ENCODE data around the gene CTH.

GRCh38 chr1:70434253-70434859 lies 23.3 kb downstream of the CTH start:
- no peak for TF ChIP-seq POLR2A (IDR thresholded peaks at IDR 0.05; ENCODE audit: low read depth, low read length)
- TF ChIP-seq CTCF (conservative IDR thresholded peaks at IDR 0.05; ENCODE audit: low read depth, low read length) = no peak
- no peak for TF ChIP-seq USF2 (IDR thresholded peaks at IDR 0.05; ENCODE audit: low read depth, low read length)
- TF ChIP-seq RFX5 (IDR thresholded peaks at IDR 0.05; ENCODE audit: low read depth, low read length) = no peak
- TF ChIP-seq NFE2L2 (IDR thresholded peaks at IDR 0.05; ENCODE audit: low read depth, low read length) = no peak
- no peak for TF ChIP-seq CHD1 (IDR thresholded peaks at IDR 0.05; ENCODE audit: low read depth, low read length)
- no peak for TF ChIP-seq RAD21 (IDR thresholded peaks at IDR 0.05; ENCODE audit: low read length)
- no peak for TF ChIP-seq BHLHE40 (IDR thresholded peaks at IDR 0.05; ENCODE audit: low read depth, low read length)
- TF ChIP-seq FOS (IDR thresholded peaks at IDR 0.05; ENCODE audit: low read depth, low read length) = no peak
- TF ChIP-seq MXI1 (IDR thresholded peaks at IDR 0.05; ENCODE audit: borderline replicate concordance, low read depth, low read length) = no peak
- TF ChIP-seq SMC3 (IDR thresholded peaks at IDR 0.05; ENCODE audit: low read depth, low read length) = no peak
- TF ChIP-seq ELK1 (IDR thresholded peaks at IDR 0.05; ENCODE audit: borderline replicate concordance, low read depth, low read length) = no peak
- TF ChIP-seq CEBPB (IDR thresholded peaks at IDR 0.05; ENCODE audit: low read depth, low read length) = no peak
